ENCODE results near the gene ELMO2.

The ELMO2 gene

DNA sequence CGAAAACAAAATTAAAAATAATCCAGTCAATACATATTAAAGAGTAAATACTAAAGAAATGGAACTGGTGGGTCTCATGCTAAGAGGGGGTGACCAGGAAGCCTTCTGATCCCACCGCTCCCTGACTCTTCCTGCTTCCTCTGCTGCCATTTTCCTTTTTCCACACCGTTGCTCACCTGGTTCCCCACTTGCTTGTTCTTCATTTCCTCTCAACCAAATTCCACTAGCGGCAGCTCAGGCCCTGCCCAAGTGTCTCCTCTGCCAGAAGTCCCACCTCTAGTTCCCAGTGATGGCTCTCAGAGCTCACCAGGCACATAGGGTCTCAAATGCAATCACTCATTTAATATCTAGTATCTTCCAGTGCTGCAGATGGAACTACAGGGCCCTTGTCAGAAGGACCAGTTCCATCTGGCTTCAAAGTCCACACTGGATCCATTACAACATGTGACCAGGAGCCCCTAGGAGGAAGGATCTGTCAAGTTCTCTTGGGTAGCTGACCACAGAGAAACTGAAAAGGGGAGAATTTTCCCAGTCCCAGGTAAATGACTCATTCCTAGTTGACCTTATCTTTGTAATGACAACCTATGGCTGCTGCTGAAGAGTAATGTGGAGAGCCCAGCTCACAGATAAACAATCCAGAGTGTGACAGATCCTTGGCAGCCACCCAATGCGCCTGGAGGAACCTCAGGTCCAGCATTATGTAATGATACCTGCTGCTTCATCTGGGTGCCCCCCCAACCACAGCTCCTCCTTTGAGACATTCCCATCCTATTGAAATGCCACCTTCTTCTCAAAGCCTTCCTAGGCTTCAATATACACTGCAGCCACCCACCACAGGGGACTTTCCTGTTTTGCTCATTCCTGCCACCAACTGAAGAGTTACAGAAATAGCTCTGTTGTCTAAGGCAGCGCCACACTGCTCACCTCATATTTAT, 38.2 kb downstream of the ELMO2 start:
- Mint-ChIP-seq H3K4me1 (ENCODE audit: low read depth) (peaks cover 8% of the 10 kb centered on the region), H3K36me3 (ENCODE audit: low read depth) (peaks cover 90% of the 10 kb centered on the region), H3K4me3 (no peak overlapping the region), H3K27me3 (no peaks in the 10 kb centered on the region), H3K27ac (no peak overlapping the region), H3K9me3 (no peaks in the 10 kb centered on the region)
- intact Hi-C loops (cut with micrococcal nuclease) = no loop called here

DNA sequence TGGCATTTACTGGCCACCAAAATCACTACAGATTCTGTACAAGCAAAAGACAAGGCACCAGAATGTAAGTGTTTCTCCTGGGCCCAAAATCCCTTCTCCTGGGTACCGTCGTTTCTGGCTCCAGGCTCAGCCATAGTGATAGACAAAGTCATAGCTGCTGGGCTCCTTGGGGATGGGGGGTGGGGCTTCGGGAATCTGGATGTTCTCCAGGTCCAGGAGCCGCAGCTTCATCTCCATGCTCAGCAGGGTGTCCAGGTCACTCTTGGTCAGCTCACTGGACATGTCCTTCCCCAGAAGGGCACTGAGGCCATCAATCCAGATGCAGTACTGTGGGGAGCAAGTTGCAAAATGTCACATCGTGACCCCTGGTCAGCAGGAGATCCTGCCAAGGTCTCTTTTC, 39.2 kb downstream of the ELMO2 start:
- Mint-ChIP-seq H3K9me3 (no peaks in the 10 kb centered on the region), H3K4me3 (no peak overlapping the region), H3K4me1 (ENCODE audit: low read depth) (peaks cover 18% of the 10 kb centered on the region), H3K36me3 (ENCODE audit: low read depth) (peaks cover 89% of the 10 kb centered on the region), H3K27me3 (no peaks in the 10 kb centered on the region), H3K27ac (no peak overlapping the region)
- intact Hi-C loops (cut with micrococcal nuclease) = no loop called here

DNA sequence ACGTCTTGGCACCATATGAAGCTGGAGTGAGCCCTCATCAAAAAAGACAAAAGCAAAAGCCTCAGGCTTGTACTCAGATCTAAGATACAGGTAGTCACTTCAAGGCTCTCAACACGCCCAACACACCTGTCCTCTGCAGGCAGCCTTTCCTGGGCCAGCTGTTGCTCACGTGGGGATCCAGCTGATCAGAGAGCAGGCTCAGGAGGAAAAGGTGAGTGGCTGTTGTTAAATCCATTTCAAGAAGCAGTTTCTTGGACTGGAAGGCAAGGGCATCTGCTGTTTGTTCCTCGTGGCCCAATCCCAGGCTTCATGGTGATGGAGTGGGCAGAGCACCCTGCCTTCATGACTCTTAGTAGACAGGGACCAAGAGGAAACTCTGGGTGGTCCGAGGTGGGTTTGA, 39.6 kb downstream of the ELMO2 start:
- peaks cover 87% of the 10 kb centered on the region for H3K36me3 Mint-ChIP-seq (ENCODE audit: low read depth)
- no peak overlapping the region for H3K27ac Mint-ChIP-seq
- intact Hi-C loops (cut with micrococcal nuclease) = no loop called here
- H3K9me3 Mint-ChIP-seq = no peaks in the 10 kb centered on the region
- no peaks in the 10 kb centered on the region for H3K27me3 Mint-ChIP-seq
- H3K4me3 Mint-ChIP-seq = no peak overlapping the region
- peaks cover 22% of the 10 kb centered on the region for H3K4me1 Mint-ChIP-seq (ENCODE audit: low read depth)

DNA sequence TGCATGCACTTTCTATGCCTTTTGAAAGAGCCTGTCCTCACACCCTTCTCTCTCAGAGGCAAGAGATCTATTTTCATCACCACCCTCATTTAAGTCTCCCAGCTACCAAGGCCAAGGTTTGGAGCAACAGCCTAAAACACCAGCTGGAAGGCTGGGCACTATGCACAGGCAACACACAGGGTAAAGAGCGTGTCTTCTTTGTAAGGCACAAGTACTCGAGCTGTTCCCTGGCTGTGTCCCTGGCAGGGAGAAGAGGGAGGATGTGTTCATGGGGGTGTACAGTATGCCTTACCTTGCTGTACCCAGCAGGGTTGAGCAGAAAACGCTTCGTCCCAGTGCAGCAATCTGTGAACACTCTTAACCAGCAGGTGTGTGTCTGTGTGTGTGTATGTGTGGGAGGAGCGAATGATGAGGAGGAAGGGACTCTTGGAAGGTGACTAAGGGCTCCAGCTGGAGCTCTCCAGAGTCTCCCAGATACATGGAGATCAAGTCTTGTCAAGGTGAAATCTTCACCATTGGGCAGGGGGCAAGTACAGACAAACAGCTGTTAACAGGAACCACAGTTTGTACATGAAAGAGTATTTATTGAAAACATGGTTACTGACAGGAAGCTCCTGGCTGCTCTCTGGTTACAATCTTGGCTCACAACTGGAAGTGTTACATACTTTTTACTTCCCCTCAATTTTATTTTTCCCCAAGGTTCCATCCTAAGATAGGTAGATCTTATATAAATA, 40.8 kb downstream of the ELMO2 start:
- Mint-ChIP-seq H3K36me3 (ENCODE audit: low read depth) (peaks cover 87% of the 10 kb centered on the region), H3K9me3 (no peaks in the 10 kb centered on the region), H3K4me1 (ENCODE audit: low read depth) (peaks cover 33% of the 10 kb centered on the region), H3K27me3 (no peaks in the 10 kb centered on the region), H3K4me3 (no peak overlapping the region), H3K27ac (no peak overlapping the region)
- intact Hi-C loops (cut with micrococcal nuclease) = no loop called here

DNA sequence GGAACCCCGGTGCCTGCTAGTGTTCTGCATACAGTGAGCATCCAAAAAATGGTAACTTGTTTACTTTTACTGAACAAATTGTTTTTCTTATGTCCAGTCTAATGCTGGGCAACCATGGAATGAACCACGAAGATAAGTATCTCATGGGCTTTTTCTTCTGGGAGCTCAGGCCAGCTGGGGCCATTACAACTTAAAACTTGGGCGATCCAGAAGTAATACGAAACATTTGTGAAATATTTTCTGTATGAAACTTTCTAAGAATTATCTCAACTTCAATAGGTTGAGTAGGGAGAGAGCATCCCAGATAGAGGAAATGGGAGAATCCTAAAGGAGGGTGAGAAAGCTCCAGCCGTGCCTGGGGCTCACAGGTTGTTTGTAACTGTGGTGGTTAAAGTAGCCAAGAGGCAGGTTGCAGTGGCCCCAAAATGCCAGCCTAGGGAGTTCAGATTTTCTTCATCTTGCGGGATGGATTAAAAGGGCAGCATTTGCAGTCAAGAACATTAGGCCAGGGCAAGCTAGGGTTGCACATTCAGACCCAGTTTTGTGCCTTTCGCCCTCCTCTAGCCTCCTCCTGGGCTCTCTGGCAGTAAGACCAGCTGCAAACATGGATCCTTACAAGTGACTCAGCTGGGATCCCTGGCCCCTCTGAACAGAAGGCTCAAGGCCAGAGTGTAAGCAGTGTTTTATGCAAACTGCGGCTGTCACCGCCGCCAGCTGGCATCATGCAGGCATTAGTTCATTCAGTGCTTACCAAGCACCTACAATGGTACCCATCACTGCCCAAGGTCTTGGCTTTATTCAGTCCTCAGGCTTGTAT, 41.5 kb downstream of the ELMO2 start:
- Mint-ChIP-seq H3K27ac (peak overlapping the region; percentile 84), H3K4me1 (ENCODE audit: low read depth) (peaks cover 35% of the 10 kb centered on the region), H3K36me3 (ENCODE audit: low read depth) (peaks cover 79% of the 10 kb centered on the region), H3K27me3 (no peaks in the 10 kb centered on the region), H3K9me3 (no peaks in the 10 kb centered on the region), H3K4me3 (peak overlapping the region; percentile 90)
- intact Hi-C loops (cut with micrococcal nuclease) = loop anchor here (1.0 kb wide), 1 partner anchor 41 kb away; the partner anchor contains the start of gene ELMO2

DNA sequence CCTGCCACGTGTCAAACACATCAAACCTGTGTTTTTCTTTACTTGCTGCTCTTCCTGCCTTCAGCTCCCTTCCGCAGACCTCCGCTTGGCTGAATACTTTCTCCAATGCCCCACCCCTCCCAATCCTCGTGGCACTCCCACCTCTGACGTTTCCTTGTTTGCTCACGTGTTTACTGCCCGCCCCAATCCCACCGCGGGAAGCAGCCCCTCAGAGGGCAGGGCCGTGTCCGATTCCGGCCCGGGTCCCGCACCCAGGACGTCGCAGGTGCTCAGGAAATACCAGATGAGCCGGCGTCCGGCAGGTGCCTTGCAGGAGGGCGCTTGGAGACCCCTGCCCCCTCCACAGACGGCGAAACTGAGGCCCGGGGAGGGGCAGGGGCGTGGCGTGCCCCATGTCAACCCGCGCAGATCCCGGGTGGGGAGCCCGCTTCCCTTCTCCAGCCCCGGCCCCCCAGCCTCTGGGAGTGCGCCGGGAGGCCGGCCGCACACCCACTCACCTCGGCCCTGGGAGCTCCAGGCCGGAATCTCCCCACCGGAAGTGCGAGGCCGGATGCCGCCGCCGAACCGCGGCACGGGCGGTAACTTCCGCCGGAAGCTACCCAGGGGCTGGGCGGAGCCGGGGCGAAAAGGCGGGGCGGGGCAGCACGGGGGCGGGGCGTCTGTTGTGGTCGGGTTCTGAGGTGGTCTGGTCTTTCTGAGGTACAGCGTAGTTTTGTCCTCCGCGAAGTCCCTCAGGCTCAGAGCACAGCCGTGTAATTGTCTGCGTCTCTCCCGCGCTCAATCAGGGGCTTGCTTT, 42.3 kb downstream of the ELMO2 start:
- Mint-ChIP-seq H3K27me3 (no peaks in the 10 kb centered on the region), H3K27ac (peak overlapping the region; percentile 84), H3K36me3 (ENCODE audit: low read depth) (peaks cover 76% of the 10 kb centered on the region), H3K4me1 (ENCODE audit: low read depth) (peaks cover 43% of the 10 kb centered on the region), H3K9me3 (no peaks in the 10 kb centered on the region), H3K4me3 (peak overlapping the region; percentile 90)
- intact Hi-C loops (cut with micrococcal nuclease) = loop anchor here (1.0 kb wide), 1 partner anchor 42 kb away; the partner anchor contains the start of gene ELMO2

DNA sequence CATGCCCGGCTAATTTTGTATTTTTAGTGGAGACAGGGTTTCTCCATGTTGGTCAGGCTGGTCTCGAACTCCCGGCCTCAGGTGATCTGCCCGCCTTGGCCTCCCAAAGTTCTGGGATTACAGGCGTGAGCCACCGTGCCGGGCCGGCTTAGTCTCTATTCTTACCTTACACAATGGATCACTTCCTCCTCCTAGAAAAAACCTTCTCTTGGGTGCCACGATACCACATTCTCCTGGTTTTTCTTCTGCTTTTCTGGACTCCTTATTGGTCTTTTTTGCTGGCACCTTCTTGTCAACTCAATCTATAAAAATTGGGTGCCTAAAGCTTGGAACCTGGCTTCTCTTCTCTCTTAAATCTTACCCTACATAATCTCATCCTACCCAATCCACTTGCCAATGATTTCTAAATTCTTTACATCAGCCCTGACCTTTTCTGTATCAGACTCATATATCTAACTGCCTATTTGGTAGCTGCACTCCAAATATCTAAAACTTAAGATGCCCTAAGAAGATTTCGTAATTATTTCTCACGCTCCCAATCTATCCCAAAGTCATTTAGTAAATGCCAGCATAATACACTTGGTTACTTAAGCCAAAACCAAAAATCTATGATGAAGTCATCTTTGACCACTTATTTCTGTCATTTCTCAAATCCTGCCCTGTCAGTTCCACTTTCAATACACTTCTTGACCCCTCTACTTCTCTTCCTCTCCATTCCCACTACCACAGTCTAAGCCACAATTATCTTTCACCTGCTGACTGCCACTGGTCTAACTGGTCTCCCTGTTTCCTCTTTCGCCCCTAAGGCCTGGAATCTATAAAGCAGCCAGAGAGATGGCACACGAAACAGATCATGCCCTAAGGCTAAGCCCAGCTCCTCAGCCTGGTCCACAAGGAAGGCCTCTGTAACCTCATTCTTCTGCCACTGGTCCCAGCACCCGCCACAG, 43.2 kb downstream of the ELMO2 start:
- peak overlapping the region; percentile 90 for H3K4me3 Mint-ChIP-seq
- peak overlapping the region; percentile 84 for H3K27ac Mint-ChIP-seq
- intact Hi-C loops (cut with micrococcal nuclease) = no loop called here
- H3K27me3 Mint-ChIP-seq = no peaks in the 10 kb centered on the region
- no peaks in the 10 kb centered on the region for H3K9me3 Mint-ChIP-seq
- H3K4me1 Mint-ChIP-seq (ENCODE audit: low read depth) = peaks cover 52% of the 10 kb centered on the region
- peaks cover 76% of the 10 kb centered on the region for H3K36me3 Mint-ChIP-seq (ENCODE audit: low read depth)

DNA sequence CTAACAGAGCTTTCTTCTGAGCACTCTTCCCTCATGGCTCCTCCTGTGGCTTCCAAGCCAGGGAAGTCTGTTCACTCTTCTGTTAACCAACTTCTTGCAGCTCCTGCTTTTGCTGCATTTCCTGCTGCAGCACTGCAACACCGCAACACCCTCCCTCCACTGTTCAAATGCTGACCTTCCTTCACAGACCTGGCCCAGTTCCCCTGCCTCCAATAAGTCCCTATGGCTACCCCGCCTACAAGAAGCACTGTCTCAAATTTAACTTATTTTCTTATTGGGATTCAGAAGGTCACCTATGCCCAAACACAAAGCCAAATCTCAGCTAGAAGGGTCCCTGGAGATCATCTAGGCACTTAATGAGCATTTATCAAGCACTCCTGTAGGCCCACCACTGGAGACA, 44.6 kb downstream of the ELMO2 start:
- Mint-ChIP-seq H3K27ac (peak overlapping the region; percentile 6), H3K36me3 (ENCODE audit: low read depth) (peaks cover 66% of the 10 kb centered on the region), H3K27me3 (no peaks in the 10 kb centered on the region), H3K4me3 (peak overlapping the region; percentile 4), H3K9me3 (no peaks in the 10 kb centered on the region), H3K4me1 (ENCODE audit: low read depth) (peaks cover 65% of the 10 kb centered on the region)
- intact Hi-C loops (cut with micrococcal nuclease) = no loop called here

DNA sequence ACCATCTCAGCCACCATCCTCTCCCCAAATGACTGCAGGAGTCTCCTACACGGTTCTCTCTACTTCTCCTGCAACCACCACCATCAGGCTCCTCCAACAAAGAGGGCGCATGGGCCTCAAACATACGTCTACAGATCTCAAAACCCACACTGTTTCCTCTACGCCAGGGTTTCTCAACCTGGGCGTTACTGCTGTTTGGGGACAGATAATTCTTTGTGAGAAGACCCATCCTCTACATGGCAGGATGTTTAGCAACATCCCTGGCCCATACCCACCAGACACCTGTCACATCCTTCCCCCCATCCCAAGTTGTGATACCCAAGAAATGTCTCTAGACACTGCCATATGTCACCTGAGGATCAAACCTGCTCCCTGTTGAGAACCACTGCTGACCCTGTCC, 45.0 kb downstream of the ELMO2 start:
- Mint-ChIP-seq H3K4me3 (peak overlapping the region; percentile 4), H3K9me3 (no peaks in the 10 kb centered on the region), H3K36me3 (ENCODE audit: low read depth) (peaks cover 63% of the 10 kb centered on the region), H3K27ac (peak overlapping the region; percentile 6), H3K4me1 (ENCODE audit: low read depth) (peaks cover 70% of the 10 kb centered on the region), H3K27me3 (no peaks in the 10 kb centered on the region)
- intact Hi-C loops (cut with micrococcal nuclease) = no loop called here

DNA sequence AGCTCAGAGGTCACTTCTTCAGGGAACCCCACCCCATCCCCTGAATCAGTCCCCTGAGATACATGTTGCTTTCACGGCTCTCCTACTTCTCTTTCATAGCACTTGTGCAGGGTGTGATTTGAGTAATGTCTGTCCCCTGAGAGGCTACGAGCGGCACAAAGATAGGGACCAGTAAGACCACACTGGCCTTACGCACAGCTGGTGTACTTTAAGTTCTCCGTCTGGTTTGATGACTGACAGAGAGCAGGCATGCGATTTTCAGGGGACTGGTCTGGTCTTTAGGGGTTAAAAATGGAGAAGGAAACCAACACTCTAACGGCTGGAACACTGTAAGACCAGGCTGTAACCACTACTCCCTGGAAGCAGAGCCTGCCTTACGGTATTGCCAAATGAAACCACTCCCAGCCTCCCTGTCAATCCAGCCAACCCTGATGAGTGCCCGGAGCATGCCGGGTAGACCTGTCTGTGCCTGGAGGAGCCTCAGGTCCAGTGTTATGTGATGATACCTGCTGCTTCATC, 47.1 kb downstream of the ELMO2 start:
- H3K27me3 Mint-ChIP-seq = no peaks in the 10 kb centered on the region
- peak overlapping the region; percentile 47 for H3K4me3 Mint-ChIP-seq

DNA sequence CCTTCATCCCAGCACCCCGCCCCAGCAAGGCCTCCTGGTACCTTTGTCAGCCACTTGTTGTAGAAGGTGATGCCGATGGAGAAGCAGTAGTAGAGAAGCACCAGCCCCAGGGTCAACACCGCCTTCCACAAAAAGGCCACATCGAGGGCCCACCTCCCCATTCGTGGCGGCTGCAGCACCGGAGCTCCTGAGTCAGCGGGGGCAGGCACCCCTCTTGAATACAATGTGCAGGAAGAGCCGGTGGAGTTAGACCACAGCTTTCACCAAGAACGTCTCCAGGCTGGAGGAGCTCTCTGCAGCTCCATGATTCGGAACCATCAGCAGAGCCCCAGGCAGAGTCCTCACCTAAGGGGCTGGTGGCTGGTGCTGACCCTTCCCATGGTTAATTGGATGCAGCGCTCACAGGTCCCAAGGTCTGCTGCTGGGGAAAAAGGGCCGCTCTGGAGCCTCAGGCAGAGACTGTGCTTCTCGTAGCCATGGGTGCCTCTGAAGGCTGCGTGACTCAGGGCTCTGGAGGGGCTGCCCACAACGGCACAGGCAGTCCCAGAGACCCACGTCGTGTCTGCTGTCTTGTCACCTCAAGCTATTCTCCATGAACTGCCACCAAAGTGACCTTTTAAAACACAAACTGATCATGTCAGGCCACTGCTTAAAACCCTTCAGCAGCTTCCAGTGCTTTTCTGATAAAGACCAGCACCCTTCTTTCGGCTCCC, 47.9 kb downstream of the ELMO2 start:
- intact Hi-C loops (cut with micrococcal nuclease) = no loop called here
- peak overlapping the region; percentile 7 for H3K4me3 Mint-ChIP-seq
- peaks cover 73% of the 10 kb centered on the region for H3K36me3 Mint-ChIP-seq (ENCODE audit: low read depth)
- no peaks in the 10 kb centered on the region for H3K9me3 Mint-ChIP-seq
- H3K27me3 Mint-ChIP-seq = no peaks in the 10 kb centered on the region
- H3K4me1 Mint-ChIP-seq (ENCODE audit: low read depth) = peaks cover 79% of the 10 kb centered on the region
- H3K27ac Mint-ChIP-seq = peak overlapping the region; percentile 69

More for the DNA sequence above, 47.1 kb downstream of the ELMO2 start:
- Mint-ChIP-seq H3K9me3 (no peaks in the 10 kb centered on the region), H3K27ac (peak overlapping the region; percentile 69), H3K4me1 (ENCODE audit: low read depth) (peaks cover 80% of the 10 kb centered on the region), H3K36me3 (ENCODE audit: low read depth) (peaks cover 71% of the 10 kb centered on the region)
- intact Hi-C loops (cut with micrococcal nuclease) = no loop called here
